T-helper 1 cell treated with Interleukin-12 subunit alpha and Interleukin-12 subunit beta and Interleukin-4 antibody, amounts not matched to agents 30 μg/mL and 1 μg/mL, for 36 hours (primary cell): ENCODE measurements around the gene POP4.

Source experiments
- H3K27ac Mint-ChIP-seq: one replicate; pipeline ENCODE4 v1.8.0; 2021; ENCODE audit warnings: mild to moderate bottlenecking, mixed read lengths
- H3K27me3 Mint-ChIP-seq: one replicate; pipeline ENCODE4 v1.8.0; 2021; ENCODE audit warnings: low read depth, mixed read lengths
- H3K36me3 Mint-ChIP-seq: one replicate; pipeline ENCODE4 v1.8.0; 2021; ENCODE audit warnings: low read depth, mixed read lengths
- H3K4me1 Mint-ChIP-seq: one replicate; pipeline ENCODE4 v1.8.0; 2021; ENCODE audit warnings: low read depth, mixed read lengths
- H3K4me3 Mint-ChIP-seq: one replicate; pipeline ENCODE4 v1.8.0; 2021; ENCODE audit warnings: mild to moderate bottlenecking, moderate library complexity, mixed read lengths
- H3K9me3 Mint-ChIP-seq: one replicate; pipeline ENCODE4 v1.8.0; 2021; ENCODE audit warnings: mixed read lengths

The POP4 gene

DNA sequence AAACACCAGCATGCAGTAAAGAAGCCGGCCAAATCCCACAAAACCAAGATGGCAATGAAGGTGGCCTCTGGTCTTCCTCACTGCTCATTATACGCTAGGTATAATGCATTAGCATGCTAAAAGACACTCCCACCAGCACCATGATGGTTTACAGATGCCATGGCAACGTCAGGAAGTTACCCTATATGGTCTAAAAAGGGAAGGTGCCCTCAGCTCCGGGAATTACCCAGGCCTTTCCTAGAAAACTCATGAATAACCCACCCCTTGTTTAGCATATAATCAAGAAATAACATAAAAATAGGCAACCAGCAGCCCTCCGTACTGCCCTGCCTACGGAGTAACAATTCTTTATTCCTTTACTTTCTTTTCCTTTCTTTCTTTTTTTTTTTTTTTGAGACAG is 38.1 kb downstream of the POP4 start:
- H3K9me3 Mint-ChIP-seq = no peaks in the 10 kb centered on the region
- peaks cover 15% of the 10 kb centered on the region for H3K4me1 Mint-ChIP-seq
- H3K4me3 Mint-ChIP-seq = no peak overlapping the region
- peaks cover 12% of the 10 kb centered on the region for H3K27me3 Mint-ChIP-seq
- H3K27ac Mint-ChIP-seq = no peak overlapping the region
- H3K36me3 Mint-ChIP-seq = no peaks in the 10 kb centered on the region

DNA sequence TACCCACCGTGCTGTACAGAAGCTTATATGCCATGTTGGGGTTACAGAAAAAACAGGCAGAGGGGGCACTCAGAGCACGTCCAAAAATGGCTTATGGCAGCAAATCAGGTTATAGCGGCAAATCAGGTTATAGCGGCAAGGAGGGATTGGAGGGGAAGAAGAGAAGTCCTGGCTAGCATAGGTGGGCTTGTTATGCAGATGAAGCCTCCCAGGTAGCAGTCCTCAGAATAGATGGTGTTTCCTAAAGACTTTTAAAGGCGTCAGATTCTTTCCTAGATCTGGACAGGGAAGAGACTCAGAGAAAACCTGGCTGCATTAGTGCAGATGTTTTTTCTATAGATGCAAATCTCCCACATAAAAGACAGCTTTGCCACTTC is 39.4 kb downstream of the POP4 start:
- H3K4me1 Mint-ChIP-seq = peaks cover 15% of the 10 kb centered on the region
- peak overlapping the region; percentile 61 for H3K4me3 Mint-ChIP-seq
- H3K27ac Mint-ChIP-seq = no peak overlapping the region
- no peaks in the 10 kb centered on the region for H3K36me3 Mint-ChIP-seq
- H3K9me3 Mint-ChIP-seq = no peaks in the 10 kb centered on the region
- peaks cover 9% of the 10 kb centered on the region for H3K27me3 Mint-ChIP-seq

DNA sequence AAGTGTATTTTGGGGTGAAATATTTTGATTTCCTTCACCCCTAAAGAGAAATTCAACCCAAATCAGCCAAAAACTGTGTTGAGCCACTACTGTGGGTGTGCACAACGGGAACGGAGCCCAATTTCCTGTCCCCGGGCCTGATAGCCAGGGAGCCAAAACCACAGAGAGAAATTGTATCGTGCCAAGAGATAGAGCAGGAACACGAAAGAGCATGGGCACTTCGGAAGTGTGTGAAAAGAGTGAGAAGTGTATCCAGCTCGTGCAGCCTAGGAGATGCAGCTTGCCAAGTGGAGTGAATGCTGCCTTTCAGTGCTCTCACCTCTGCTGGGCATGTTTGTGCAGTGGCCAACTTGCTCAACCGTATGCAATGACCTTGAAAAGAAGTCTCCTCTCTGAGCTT is 39.8 kb downstream of the POP4 start:
- H3K27me3 Mint-ChIP-seq = peaks cover 9% of the 10 kb centered on the region
- H3K9me3 Mint-ChIP-seq = no peaks in the 10 kb centered on the region
- H3K4me3 Mint-ChIP-seq = peak overlapping the region; percentile 61
- H3K36me3 Mint-ChIP-seq = no peaks in the 10 kb centered on the region
- H3K27ac Mint-ChIP-seq = no peak overlapping the region
- H3K4me1 Mint-ChIP-seq = peaks cover 15% of the 10 kb centered on the region

DNA sequence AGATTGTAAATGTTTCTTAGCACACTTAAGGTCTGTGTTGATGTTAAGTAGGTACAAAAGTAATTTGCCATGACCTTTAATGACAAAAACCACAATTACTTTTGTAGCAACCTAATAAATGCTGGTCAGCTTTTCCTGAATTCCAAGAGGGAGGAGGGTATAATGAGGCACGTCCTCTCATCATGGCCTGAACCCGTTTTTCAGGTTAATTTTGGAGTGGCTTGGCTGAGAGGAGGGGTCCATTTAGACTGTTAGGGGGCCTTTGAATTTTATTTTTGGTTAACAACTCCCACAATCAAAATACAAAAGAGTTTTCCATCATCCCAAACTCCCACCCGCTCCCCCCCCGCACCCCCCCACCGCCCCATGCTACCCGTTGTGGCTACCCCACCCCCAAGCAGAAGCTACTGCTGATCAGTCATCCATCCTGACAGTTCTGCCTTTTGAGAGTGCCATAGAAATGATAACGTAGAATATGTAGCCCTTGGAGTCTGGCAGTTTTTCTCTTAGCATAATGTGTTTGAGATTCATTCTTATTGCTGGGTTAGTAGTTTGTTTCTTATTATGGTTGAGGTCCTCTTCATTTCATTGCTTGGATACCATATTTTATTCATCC is 44.8 kb downstream of the POP4 start:
- Mint-ChIP-seq H3K4me1 (peaks cover 9% of the 10 kb centered on the region), H3K4me3 (no peak overlapping the region), H3K9me3 (peaks cover 10% of the 10 kb centered on the region), H3K27me3 (peaks cover 19% of the 10 kb centered on the region), H3K36me3 (no peaks in the 10 kb centered on the region), H3K27ac (no peak overlapping the region)

DNA sequence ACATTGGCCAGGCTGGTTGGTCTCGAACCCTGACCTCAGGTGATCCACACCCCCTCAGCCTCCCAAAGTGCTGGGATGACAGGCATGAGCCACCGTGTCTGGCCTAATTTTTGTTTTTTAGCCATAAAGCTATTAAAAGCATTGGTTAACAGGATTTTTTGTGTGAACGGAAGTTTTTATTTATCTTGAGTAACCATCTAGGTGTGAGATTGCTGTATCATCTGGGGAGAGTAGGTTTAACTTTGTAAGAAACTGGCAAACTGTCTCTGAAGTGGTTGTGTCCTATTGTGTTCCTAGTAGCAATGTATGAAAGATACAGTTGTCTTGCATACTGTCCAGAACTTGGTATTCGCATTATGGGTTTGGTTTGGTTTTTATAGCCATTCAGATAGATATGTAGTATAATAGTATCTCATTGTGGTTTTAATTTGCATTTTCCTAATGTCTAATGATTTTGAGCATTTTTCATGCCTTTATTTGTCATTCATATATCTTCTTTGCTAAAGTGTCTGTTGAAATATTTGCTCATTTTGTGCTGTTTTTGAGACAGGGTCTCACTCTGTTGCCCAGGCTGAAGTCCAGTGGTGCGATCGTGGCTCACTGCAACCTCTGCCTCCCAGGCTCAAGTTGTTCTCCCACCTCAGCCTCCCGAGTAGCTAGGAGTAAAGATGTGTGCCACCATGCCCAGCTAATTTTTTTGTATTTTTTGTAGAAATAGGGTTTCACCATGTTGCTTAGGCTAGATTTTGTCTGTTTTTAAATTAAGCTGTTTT is 45.7 kb downstream of the POP4 start:
- H3K4me3 Mint-ChIP-seq = no peak overlapping the region
- peaks cover 19% of the 10 kb centered on the region for H3K27me3 Mint-ChIP-seq
- H3K36me3 Mint-ChIP-seq = no peaks in the 10 kb centered on the region
- peaks cover 4% of the 10 kb centered on the region for H3K4me1 Mint-ChIP-seq
- H3K9me3 Mint-ChIP-seq = peaks cover 10% of the 10 kb centered on the region
- H3K27ac Mint-ChIP-seq = peak overlapping the region; percentile 22

DNA sequence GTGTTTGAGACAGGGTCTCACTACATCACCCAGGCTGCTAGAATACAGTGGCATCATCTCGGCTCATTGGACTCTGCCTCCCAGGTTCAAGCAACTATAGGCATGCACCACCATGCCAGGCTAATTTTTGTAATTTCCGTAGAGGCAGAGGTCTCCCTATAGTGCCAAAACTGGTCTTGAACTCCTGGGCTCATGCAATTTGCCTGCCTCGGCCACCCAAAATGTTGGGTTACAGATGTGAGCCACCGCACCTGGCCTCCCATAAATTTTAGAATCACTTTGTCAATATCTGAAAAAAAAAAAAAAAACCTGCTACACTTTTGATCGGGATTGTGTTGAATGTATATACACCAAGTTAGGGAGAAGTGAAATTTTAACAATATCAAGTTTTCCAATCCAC is 47.3 kb downstream of the POP4 start:
- no peak overlapping the region for H3K4me3 Mint-ChIP-seq
- peaks cover 10% of the 10 kb centered on the region for H3K9me3 Mint-ChIP-seq
- no peak overlapping the region for H3K27ac Mint-ChIP-seq

DNA sequence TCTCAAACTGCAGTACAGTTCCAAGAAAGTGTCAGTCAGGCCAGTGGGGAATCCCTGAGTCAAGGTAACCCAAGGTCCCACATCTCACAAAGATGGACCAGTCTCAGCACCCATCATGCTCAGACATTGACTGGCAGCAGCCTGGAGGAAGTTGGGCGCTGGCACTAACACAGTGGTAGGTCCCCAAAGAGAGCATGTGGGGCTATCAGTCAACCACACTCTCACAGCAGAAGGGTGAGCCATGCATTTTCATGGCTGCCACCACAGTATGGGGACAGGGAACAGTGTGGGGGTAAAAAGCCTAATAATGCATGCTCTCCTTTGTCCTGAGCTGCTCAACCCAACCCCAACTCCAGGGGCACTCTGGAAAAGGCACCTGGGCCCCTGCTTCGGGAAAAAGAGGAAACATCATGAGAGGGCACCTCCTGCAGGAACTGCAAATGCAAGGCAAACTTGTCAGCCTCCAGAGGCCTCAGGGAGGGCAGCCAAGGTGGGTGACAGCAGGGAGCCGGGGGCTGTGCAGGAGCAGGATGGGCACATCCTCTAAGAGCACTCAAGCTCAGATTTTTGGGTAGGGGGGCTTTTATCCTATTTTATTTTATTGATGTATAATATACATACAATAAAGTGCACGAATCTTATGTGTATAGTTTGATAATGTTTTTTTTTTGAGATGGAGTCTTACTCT is 49.7 kb downstream of the POP4 start:
- Mint-ChIP-seq H3K4me1 (peaks cover 8% of the 10 kb centered on the region), H3K9me3 (peaks cover 10% of the 10 kb centered on the region), H3K27me3 (peaks cover 19% of the 10 kb centered on the region), H3K36me3 (no peaks in the 10 kb centered on the region), H3K27ac (no peak overlapping the region), H3K4me3 (no peak overlapping the region)

More for the DNA sequence above, 47.3 kb downstream of the POP4 start:
- Mint-ChIP-seq H3K27me3 (peaks cover 19% of the 10 kb centered on the region), H3K36me3 (no peaks in the 10 kb centered on the region), H3K4me1 (peaks cover 4% of the 10 kb centered on the region)

DNA sequence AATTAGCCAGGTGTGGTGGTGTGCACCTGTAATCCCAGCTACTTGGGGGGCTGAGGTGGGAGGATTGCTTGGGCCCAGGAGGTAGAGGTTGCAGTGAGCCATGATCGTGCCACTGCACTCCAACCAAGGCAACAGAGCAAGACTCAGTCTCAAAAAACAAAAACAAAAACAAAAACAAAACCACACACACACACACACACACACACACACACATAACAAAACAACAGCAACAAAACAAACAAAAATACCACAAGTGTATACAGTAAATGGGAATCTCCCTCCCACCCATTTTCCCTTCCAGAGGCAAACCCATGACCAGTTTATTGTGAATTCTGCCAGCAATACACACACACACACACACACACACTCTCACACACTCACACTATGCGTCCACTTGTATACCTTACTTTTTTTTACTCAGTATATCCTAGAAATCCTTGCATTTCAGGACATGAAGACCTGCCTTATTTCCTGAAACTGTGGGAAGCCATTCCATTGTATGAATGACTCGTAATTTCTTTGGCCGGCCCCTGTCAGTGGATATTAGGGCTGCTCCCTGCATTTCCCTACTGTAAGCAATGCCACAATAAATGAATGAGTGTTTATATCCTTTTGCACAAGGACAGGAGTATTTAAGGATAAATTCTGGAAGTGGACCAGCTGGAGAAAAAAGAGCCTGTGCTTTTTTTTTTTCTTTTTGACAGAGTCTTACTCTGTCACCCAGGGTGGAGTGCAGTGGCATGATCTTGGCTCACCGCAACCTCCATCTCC is 52.3 kb downstream of the POP4 start:
- Mint-ChIP-seq H3K36me3 (no peaks in the 10 kb centered on the region), H3K27me3 (peaks cover 6% of the 10 kb centered on the region), H3K4me3 (no peak overlapping the region), H3K4me1 (peaks cover 25% of the 10 kb centered on the region), H3K27ac (no peak overlapping the region), H3K9me3 (peaks cover 10% of the 10 kb centered on the region)

DNA sequence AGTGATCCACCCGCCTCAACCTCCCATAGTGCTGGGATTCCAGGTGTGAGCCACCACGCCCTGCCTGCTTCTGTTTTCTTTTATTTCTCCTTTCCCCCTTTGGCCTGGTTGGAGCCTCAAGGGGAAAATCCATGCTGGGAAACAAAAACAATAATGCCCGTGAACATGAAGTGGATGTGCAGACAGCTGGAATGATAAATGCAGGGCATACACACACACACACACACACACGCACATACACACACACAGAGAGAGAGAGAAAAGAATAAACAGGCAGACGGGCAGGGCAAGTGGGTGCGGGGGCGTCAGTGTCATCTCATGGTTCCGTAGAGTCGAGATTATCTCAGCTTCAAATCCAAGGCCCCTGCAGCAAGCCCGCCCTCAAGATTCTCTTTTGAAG is 54.8 kb downstream of the POP4 start:
- Mint-ChIP-seq H3K4me1 (peaks cover 28% of the 10 kb centered on the region), H3K36me3 (no peaks in the 10 kb centered on the region), H3K27ac (no peak overlapping the region), H3K4me3 (no peak overlapping the region), H3K27me3 (no peaks in the 10 kb centered on the region), H3K9me3 (no peaks in the 10 kb centered on the region)

DNA sequence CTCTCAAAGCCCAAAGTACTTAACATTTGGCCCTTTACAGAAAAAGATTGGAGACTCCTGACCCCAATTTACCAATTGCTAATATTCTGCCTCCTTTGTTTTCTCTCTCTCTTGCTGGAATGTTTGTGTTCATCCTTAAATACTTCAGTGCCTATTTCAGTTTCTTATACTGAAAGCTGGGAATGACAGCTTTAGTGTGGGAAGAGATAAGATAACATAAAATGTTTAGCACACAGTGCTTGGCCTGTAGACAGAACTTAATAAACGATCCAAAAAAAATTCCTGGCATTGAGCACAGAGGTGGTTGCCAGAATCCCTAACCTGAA is 56.2 kb downstream of the POP4 start:
- Mint-ChIP-seq H3K4me1 (peaks cover 34% of the 10 kb centered on the region), H3K9me3 (no peaks in the 10 kb centered on the region), H3K27ac (peak overlapping the region; percentile 42), H3K27me3 (no peaks in the 10 kb centered on the region), H3K4me3 (no peak overlapping the region), H3K36me3 (peaks cover 8% of the 10 kb centered on the region)

DNA sequence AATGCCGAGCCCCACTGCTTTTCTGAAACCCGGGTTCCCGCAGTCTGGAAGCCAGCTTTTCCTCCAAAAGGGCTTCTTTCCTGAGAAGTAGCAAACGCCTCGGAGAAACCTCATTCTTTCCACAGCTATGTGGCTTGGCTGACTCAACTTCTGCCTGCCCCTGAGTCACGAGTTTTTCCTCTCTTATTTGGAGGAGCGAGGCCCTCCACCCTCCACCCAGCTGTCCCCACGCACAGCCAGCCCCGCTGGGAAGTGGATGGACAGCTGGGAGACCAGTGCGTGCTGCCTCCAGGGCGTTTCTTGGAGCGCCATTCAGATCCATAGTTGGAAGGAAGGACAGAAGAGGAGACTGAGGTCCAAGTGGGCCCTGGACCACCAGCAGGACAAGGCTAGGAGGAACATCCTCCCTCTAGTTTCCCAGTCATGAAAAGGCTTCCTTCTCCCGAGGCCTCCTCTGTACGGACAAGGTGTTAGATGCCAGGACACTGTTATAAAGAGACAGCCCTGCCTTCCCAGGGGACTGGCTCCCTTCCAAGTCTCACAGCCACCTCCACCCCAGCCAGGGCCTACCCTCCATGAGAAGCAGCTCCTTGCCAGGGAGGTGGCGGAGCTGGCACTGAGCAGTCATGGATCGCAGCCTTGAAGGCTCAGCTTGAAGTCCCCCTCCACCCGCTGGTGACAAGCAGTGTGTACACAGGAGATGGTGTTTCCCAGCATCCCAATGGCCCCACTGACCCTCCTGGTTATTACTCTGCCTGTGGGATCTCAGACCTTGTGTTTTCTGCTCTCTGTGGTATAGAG is 56.7 kb downstream of the POP4 start:
- peaks cover 38% of the 10 kb centered on the region for H3K4me1 Mint-ChIP-seq
- H3K36me3 Mint-ChIP-seq = peaks cover 11% of the 10 kb centered on the region
- H3K27ac Mint-ChIP-seq = peak overlapping the region; percentile 45
- no peak overlapping the region for H3K4me3 Mint-ChIP-seq
- no peaks in the 10 kb centered on the region for H3K27me3 Mint-ChIP-seq
- H3K9me3 Mint-ChIP-seq = no peaks in the 10 kb centered on the region

DNA sequence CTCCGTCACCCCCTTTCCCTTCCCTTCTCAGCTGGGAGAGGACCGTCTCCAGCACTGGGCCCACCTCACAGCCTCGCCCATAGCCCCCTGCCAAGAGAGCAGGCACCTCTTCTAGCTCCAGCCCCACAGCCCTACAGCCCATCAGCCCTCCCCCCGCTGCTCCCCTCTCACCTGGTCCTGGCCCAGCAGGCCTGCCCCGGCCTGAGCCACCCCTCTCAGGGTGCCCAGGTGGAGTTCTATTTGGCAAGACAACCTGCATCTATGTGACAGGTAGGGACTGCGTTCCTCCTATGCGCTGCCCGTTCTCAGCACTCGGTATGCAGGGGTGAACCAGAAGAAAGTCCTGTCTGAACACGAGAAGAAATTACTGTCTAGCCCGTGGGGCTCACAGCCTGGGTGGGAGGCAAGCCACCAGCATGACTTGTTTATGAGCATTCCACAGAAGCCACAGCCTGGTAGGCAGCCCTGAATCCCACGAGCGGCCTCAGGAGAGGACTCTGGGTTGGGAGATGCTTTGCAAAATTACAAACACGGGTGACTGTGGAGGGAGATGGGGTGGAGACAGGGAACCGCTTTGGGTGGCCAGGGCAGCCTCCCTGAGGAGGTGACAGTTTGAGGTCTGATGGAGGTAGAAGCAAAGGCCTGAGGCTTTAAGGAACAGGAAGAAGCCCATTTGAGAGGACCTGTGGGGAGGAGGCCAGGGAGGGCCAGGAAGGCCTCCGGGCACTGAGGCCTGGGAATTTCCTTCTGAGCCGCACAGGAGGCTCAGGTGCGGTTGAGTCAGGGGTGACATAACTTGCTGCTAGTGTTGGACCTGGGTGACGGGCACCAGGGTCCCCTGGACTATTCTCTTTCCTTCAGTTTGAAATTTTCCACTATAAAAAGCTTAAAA is 58.0 kb downstream of the POP4 start:
- no peaks in the 10 kb centered on the region for H3K9me3 Mint-ChIP-seq
- H3K4me3 Mint-ChIP-seq = peak overlapping the region; percentile 77
- H3K27ac Mint-ChIP-seq = peak overlapping the region; percentile 62
- no peaks in the 10 kb centered on the region for H3K27me3 Mint-ChIP-seq
- peaks cover 48% of the 10 kb centered on the region for H3K4me1 Mint-ChIP-seq
- H3K36me3 Mint-ChIP-seq = peaks cover 14% of the 10 kb centered on the region

DNA sequence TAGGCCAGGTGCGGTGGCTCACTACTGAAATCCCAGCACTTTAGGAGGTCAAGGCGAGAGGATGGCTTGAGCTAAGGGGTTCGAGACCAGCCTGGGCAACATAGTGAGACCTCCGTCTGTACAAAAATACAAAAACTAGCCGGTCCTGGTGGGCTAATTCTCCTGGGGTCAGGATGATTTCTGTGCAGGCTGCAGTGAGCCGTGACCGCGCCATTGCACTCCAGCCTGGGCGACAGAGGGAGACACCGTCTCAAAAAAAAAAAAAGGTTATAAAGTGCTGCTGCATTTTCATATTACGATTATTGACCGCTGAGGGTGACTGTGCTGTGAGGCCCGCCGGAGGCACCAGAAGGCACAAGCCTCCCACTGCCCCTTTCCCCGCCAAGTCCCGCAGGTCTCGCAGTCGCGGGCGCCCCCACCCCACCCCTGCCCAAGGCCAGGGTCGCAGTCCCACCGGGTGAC is 58.7 kb downstream of the POP4 start:
- H3K36me3 Mint-ChIP-seq = peaks cover 20% of the 10 kb centered on the region
- no peaks in the 10 kb centered on the region for H3K9me3 Mint-ChIP-seq
- peak overlapping the region; percentile 77 for H3K4me3 Mint-ChIP-seq
- H3K27me3 Mint-ChIP-seq = no peaks in the 10 kb centered on the region
- H3K27ac Mint-ChIP-seq = no peak overlapping the region
- peaks cover 55% of the 10 kb centered on the region for H3K4me1 Mint-ChIP-seq
